Testis (tissue), 3 donors: ENCODE results near the gene FAM240B. TPM values are rescaled to one million over a fixed set of nuclear protein-coding genes. Genes with fewer than 3 reads are reported as not detected.

Source experiments
- DNase-seq: peaks from one replicate; pipeline ENCODE4 v3.0.0-alpha.2; 2019
- H3K27ac ChIP-seq, 2 donors: fragments of 200-600 bp; sonication (generic); one replicate each; pipeline ENCODE4 v1.5.1; 2019
- H3K27me3 ChIP-seq: fragments of 200-600 bp; sonication (generic); one replicate; pipeline ENCODE4 v1.5.1; 2019
- H3K36me3 ChIP-seq: fragments of 200-600 bp; sonication (generic); one replicate; pipeline ENCODE4 v1.5.1; 2017; ENCODE audit warnings: low read depth; ENCODE audit errors: missing control alignments
- H3K4me1 ChIP-seq: fragments of 200-600 bp; sonication (generic); one replicate; pipeline ENCODE4 v1.5.1; 2019
- H3K4me3 ChIP-seq, 2 donors: fragments of 200-600 bp; sonication (generic); one replicate each; pipeline ENCODE4 v1.5.1; 2017 to 2019
- H3K9me3 ChIP-seq: fragments of 200-600 bp; sonication (generic); one replicate; pipeline ENCODE4 v1.5.1; 2017
- POLR2A ChIP-seq: fragments of 450-650 bp; IDR thresholded peaks from one replicate; pipeline ENCODE4 v1.6.1; 2017; ENCODE audit warnings: antibody characterized with exemption, mild to moderate bottlenecking, moderate library complexity
- WGBS, 2 donors: methylation state at CpG; one replicate each; pipeline ENCODE4 v1.1.5; 2018; 5-methylcytosine and 5-hydroxymethylcytosine counted together
- intact Hi-C: fragments of 100-400 bp; cut with DNase I; formaldehyde crosslinking; loops from one replicate; pipeline ENCODE4 v1.15.1; 2023; ENCODE audit warnings: low total_unique reads
- polyA plus RNA-seq: library from polyadenylated mRNA; stranded (reverse); fragments of 350-450 nt; fragmentation: Illumina TruSeq; extraction: RNeasy Lipid Tissue Mini Kit (QIAGEN cat#74804); gene quantifications from one replicate; pipeline ENCODE4 v1.2.3, GENCODE V29; 2014; ENCODE audit warnings: low read depth, low replicate concordance; ENCODE audit not compliant: insufficient read depth
- total RNA-seq, 2 donors: library from RNA; depleted of rRNA; stranded (reverse); fragments of >200 nt; gene quantifications; one replicate each; pipeline ENCODE4 v1.2.3, GENCODE V29; 2016
- TF ChIP-seq, protein P1 (sequence below), 3 experiments: fragments of 450-650 bp in 2 of 3; fragments of 200-600 bp in 1 of 3; sonication (generic) in 1 of 3; IDR thresholded peaks; one replicate each; pipeline ENCODE4 v1.5.1; 2016 to 2019; ENCODE audit warnings: antibody characterized with exemption in 3 of 3, mild to moderate bottlenecking in 2 of 3, moderate library complexity in 1 of 3

FAM240B gene
- total and polyA plus RNA-seq, 3 donors from 2014 or later, result 0.81 to 1.3 TPM; not detected in 1

DNA sequence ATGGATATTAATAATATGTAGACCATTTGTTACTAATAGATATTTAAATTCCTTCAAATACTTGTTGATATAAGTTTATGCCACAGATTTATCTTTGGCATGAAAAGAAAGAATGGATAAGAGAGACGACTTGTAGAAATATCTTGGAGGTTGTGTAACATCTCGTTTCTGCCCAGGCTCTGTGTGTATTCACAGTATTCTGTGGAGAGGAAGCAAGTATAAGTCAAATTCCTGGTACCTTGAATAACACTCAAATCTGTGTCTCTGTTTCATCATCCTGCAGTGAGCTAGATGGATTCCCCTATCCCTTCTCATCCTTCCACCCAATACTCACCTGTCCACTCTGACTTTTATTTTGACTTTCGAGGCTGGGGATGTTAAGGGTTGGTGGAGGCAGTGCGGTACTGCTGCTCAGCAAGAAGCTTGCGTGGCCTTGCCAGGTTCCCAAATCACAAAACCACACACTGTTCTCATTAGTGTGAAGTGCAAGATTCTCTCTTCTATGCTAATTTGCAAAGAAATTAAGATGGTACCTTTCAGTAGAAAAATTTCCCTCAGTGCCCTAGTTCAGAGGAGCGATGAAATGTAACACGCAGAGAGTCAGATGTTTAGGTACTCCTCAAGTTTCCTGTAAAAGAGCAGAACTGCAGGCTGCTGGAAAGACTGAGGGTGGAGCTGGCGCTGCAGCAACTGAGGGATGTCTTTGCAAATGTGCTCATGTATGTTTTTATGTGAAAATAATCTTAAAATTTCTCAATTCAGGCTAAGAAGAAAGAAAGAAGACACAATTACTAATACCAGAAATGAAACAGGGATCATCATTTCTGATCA lies 57.0 kb downstream of the FAM240B start:
- H3K4me3 ChIP-seq, result no peak overlapping the region
- intact Hi-C loops, result no loop called here
- no peaks in the 10 kb centered on the region for H3K36me3 ChIP-seq
- DNase-seq, result no peak
- no peaks in the 10 kb centered on the region for H3K4me1 ChIP-seq
- H3K27ac ChIP-seq, result no peak overlapping the region
- WGBS, 2 donors, result 69 to 73% methylated on average over 8 of the region's 8 CpGs
- no peaks in the 10 kb centered on the region for H3K9me3 ChIP-seq
- H3K27me3 ChIP-seq, result no peaks in the 10 kb centered on the region
- TF ChIP-seq POLR2A, result no peak
- TF ChIP-seq, protein P1, sequence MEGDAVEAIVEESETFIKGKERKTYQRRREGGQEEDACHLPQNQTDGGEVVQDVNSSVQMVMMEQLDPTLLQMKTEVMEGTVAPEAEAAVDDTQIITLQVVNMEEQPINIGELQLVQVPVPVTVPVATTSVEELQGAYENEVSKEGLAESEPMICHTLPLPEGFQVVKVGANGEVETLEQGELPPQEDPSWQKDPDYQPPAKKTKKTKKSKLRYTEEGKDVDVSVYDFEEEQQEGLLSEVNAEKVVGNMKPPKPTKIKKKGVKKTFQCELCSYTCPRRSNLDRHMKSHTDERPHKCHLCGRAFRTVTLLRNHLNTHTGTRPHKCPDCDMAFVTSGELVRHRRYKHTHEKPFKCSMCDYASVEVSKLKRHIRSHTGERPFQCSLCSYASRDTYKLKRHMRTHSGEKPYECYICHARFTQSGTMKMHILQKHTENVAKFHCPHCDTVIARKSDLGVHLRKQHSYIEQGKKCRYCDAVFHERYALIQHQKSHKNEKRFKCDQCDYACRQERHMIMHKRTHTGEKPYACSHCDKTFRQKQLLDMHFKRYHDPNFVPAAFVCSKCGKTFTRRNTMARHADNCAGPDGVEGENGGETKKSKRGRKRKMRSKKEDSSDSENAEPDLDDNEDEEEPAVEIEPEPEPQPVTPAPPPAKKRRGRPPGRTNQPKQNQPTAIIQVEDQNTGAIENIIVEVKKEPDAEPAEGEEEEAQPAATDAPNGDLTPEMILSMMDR (IDR thresholded peaks at IDR 0.05), result no peak

DNA sequence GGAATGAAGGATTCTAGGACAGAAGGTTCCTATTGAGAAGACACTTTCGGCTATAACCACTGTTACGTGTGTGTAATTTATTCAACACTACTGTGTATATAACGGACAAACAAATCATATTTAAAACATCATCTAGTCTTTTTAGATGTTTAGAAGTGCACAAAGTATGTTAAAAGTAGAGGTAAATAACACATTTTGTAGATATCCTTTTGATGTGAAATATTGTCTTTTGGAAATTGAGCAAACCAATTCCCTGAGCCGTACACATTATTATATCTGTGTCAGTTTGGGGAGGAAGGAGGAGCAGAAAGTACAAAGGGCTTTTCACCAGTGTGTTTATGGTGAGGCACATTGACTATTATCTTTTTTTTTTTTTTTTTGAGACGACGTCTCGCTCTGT lies 60.4 kb downstream of the FAM240B start:
- intact Hi-C loops, result no loop called here
- H3K4me1 ChIP-seq, result no peaks in the 10 kb centered on the region
- no peaks in the 10 kb centered on the region for H3K36me3 ChIP-seq
- TF ChIP-seq POLR2A, result no peak
- TF ChIP-seq, protein P1 (IDR thresholded peaks at IDR 0.05), result no peak
- DNase-seq, result no peak
- no peaks in the 10 kb centered on the region for H3K27me3 ChIP-seq
- H3K9me3 ChIP-seq, result no peaks in the 10 kb centered on the region
- WGBS, 2 donors, result 90 to 91% methylated on average over 7 of the region's 7 CpGs
- H3K27ac ChIP-seq, result no peak overlapping the region
- no peak overlapping the region for H3K4me3 ChIP-seq

DNA sequence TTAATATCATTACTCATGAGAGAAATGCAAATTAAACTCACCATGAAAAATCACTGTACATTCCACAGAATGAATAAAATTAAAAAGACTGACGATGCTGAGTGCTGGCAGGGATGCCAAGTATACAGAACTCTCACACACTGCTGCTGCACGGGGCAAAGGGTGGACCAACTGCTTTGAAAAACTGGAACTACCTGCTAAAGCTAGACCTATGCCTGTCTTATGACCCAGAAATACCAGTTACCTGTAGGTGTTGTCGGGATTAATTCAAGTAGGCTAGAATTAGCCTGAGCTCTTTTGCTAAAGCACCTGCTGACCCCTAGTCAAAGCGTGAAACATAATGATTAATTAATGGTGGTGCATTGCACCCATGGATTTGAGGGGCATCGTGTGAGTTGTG lies 63.0 kb downstream of the FAM240B start:
- intact Hi-C loops, result no loop called here
- Histone ChIP-seq H3K4me1 (no peaks in the 10 kb centered on the region), H3K27ac (no peak overlapping the region), H3K9me3 (no peaks in the 10 kb centered on the region), H3K27me3 (no peaks in the 10 kb centered on the region), H3K4me3 (no peak overlapping the region), H3K36me3 (no peaks in the 10 kb centered on the region)
- no peak for DNase-seq
- WGBS, 2 donors, result 64 to 76% methylated on average over 5 of the region's 5 CpGs
- no peak for TF ChIP-seq POLR2A
- TF ChIP-seq, protein P1 (IDR thresholded peaks at IDR 0.05), result no peak

DNA sequence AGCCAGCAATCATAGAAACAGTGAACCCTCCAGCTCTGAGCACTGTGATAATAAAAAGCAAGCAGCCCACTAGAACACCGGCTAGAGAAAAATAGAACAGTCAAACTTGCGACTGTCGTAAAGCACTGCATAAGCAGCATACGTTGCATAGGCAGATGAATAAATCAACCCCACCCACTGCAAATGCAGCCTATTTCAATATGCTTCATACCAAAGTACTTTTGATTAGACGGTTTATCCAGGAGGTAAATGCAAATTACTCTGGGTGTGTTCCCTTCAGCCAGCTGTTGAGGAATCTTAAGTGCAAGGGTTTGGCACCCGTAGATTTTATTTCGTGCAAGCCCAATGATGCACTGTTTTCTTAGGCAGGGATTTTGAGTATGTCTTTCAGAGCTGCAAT lies 67.4 kb downstream of the FAM240B start:
- H3K9me3 ChIP-seq, result no peaks in the 10 kb centered on the region
- no peaks in the 10 kb centered on the region for H3K4me1 ChIP-seq
- 77 to 84% methylated on average over 7 of the region's 7 CpGs for WGBS, 2 donors
- no peak for TF ChIP-seq POLR2A
- TF ChIP-seq, protein P1 (IDR thresholded peaks at IDR 0.05), result no peak
- no peak overlapping the region for H3K4me3 ChIP-seq
- no peaks in the 10 kb centered on the region for H3K36me3 ChIP-seq
- no peaks in the 10 kb centered on the region for H3K27me3 ChIP-seq
- intact Hi-C loops, result no loop called here
- no peak for DNase-seq
- H3K27ac ChIP-seq, result no peak overlapping the region

DNA sequence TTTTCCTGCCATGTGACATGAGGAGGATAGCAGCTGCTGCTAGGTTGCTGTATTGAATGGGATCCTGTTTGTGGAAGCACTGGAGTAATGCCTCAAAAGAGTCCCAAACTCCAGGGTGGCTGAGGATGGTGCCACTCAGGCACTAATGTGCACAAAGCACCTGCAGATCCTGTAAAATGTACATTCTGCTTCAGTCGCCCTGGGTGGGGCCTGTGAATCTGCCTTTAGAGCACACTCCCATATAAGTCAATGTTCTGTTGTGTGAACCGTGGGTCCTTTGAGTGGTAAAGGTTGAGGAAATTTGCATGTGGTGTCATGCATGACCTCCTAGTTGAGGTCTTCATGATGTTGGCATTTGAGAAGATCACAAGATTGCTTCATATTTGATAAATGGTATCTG lies 67.9 kb downstream of the FAM240B start:
- Histone ChIP-seq H3K4me1 (no peaks in the 10 kb centered on the region), H3K36me3 (no peaks in the 10 kb centered on the region), H3K27ac (no peak overlapping the region), H3K27me3 (no peaks in the 10 kb centered on the region), H3K9me3 (no peaks in the 10 kb centered on the region), H3K4me3 (no peak overlapping the region)
- TF ChIP-seq POLR2A, result no peak
- TF ChIP-seq, protein P1 (IDR thresholded peaks at IDR 0.05), result no peak
- WGBS, 2 donors, result 62 to 88% methylated on average over 2 of the region's 2 CpGs
- no peak for DNase-seq
- intact Hi-C loops, result no loop called here
